Measurements from ENCODE around the gene ZMIZ1.

GRCh38 chr10:79127151-79127961 is 58.6 kb downstream of the ZMIZ1 start:
- TF ChIP-seq MAZ (IDR thresholded peaks at IDR 0.05; ENCODE audit: borderline replicate concordance, low read depth, low read length) (no peak), EHMT2 (IDR thresholded peaks at IDR 0.05; ENCODE audit: low read depth) (no peak)
